Mucosa of rectum (tissue), 2 donors: ENCODE measurements around the gene CEP170.
"Not testable (repeated sequence)": the region's sequence is repeated elsewhere in the genome, so short reads cannot be mapped to it uniquely, and the experiment has no call there.

Source experiments
- H3K27ac ChIP-seq, 2 donors: one replicate each; pipeline ENCODE4 v1.7.0; 2013; ENCODE audit warnings: inconsistent platforms in 2 of 2, low read depth in 2 of 2, low read length in 2 of 2
- H3K27me3 ChIP-seq, 2 donors: one replicate each; pipeline ENCODE4 v1.7.0; 2013; ENCODE audit warnings: low read length in 2 of 2; ENCODE audit not compliant: control insufficient read depth in 2 of 2, insufficient read depth in 2 of 2
- H3K36me3 ChIP-seq, 2 donors: one replicate each; pipeline ENCODE4 v1.7.0; 2013; ENCODE audit warnings: low read length in 2 of 2; ENCODE audit not compliant: control insufficient read depth in 2 of 2, insufficient read depth in 2 of 2
- H3K4me1 ChIP-seq, 2 donors: one replicate each; pipeline ENCODE4 v1.7.0; 2013; ENCODE audit warnings: low read length in 2 of 2, mild to moderate bottlenecking in 1 of 2; ENCODE audit not compliant: control insufficient read depth in 2 of 2, insufficient read depth in 2 of 2
- H3K4me3 ChIP-seq, 2 donors: one replicate each; pipeline ENCODE4 v1.7.0; 2013; ENCODE audit warnings: low read length in 2 of 2
- H3K9ac ChIP-seq, 2 donors: one replicate each; pipeline ENCODE4 v1.7.0; 2013; ENCODE audit warnings: low read length in 2 of 2, low read depth in 1 of 2, mild to moderate bottlenecking in 1 of 2
- H3K9me3 ChIP-seq, 2 donors: one replicate each; pipeline ENCODE4 v1.7.0; 2013; ENCODE audit warnings: low read length in 2 of 2; ENCODE audit not compliant: control insufficient read depth in 2 of 2
- donor health status: healthy.
- donor health status: Normal muscosa, but diverticular disease.

Gene CEP170

GRCh38 chr1:243183661-243184060, 71.4 kb downstream of the CEP170 start:
- not testable (repeated sequence) for H3K9me3 ChIP-seq, H3K4me1 ChIP-seq, H3K4me3 ChIP-seq, H3K9ac ChIP-seq, H3K27ac ChIP-seq, H3K36me3 ChIP-seq, H3K27me3 ChIP-seq

- H3K4me3 ChIP-seq, H3K9me3 ChIP-seq, H3K27ac ChIP-seq, H3K4me1 ChIP-seq, H3K27me3 ChIP-seq, H3K36me3 ChIP-seq, H3K9ac ChIP-seq: not testable (repeated sequence)
These were observed 71.9 kb downstream of the CEP170 start for GRCh38 chr1:243183176-243183575.

- Histone ChIP-seq H3K27ac (no peak overlapping the region), H3K4me1 (no peaks in the 10 kb centered on the region)
These were observed 75.4 kb downstream of the CEP170 start for GRCh38 chr1:243179720-243180119.

GRCh38 chr1:243177792-243178191, 77.3 kb downstream of the CEP170 start:
- H3K4me1 ChIP-seq, H3K4me3 ChIP-seq, H3K27me3 ChIP-seq, H3K9me3 ChIP-seq, H3K9ac ChIP-seq, H3K27ac ChIP-seq, H3K36me3 ChIP-seq: not testable (repeated sequence)

More at GRCh38 chr1:243179720-243180119, 75.4 kb downstream of the CEP170 start:
- no peaks in the 10 kb centered on the region for H3K9me3 ChIP-seq
- no peaks in the 10 kb centered on the region for H3K36me3 ChIP-seq
- no peak overlapping the region for H3K4me3 ChIP-seq
- H3K27me3 ChIP-seq, result no peaks in the 10 kb centered on the region
- no peak overlapping the region for H3K9ac ChIP-seq

GRCh38 chr1:243173758-243174369, 81.2 kb downstream of the CEP170 start:
- not testable (repeated sequence) for H3K36me3 ChIP-seq, H3K4me1 ChIP-seq, H3K9me3 ChIP-seq, H3K4me3 ChIP-seq, H3K27me3 ChIP-seq, H3K9ac ChIP-seq, H3K27ac ChIP-seq

- H3K27me3 ChIP-seq, H3K27ac ChIP-seq, H3K9me3 ChIP-seq, H3K9ac ChIP-seq, H3K4me1 ChIP-seq, H3K4me3 ChIP-seq, H3K36me3 ChIP-seq: not testable (repeated sequence)
These were observed 90.2 kb downstream of the CEP170 start for GRCh38 chr1:243164911-243165310.

DNA sequence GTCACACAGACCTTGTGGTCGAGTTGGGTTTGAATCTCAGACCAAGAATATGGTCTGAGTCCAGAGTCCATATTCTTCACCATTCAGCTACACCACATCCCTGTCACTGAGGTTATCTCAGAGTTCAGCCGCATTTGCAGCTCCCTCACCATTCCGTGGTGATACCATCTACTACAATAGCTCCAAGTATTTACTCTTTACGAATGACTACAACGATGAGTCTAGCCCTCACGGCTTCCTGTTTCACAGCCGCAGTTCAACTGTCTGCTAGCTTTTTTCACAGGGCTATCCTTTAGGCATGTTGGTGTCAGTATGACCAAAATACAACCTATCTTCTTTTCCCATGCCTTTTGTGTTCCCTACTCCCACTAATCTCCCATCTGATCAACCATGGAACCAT, 104.2 kb downstream of the CEP170 start:
- H3K36me3 ChIP-seq, H3K27me3 ChIP-seq, H3K4me1 ChIP-seq, H3K4me3 ChIP-seq, H3K9ac ChIP-seq, H3K27ac ChIP-seq, H3K9me3 ChIP-seq: not testable (repeated sequence)

- H3K4me1 ChIP-seq, H3K27ac ChIP-seq, H3K9me3 ChIP-seq, H3K9ac ChIP-seq, H3K27me3 ChIP-seq, H3K36me3 ChIP-seq, H3K4me3 ChIP-seq: not testable (repeated sequence)
These were observed 106.0 kb downstream of the CEP170 start for GRCh38 chr1:243149120-243149519.

- H3K36me3 ChIP-seq, H3K9ac ChIP-seq, H3K4me1 ChIP-seq, H3K4me3 ChIP-seq, H3K27ac ChIP-seq, H3K27me3 ChIP-seq, H3K9me3 ChIP-seq: not testable (repeated sequence)
These were observed 107.7 kb downstream of the CEP170 start for GRCh38 chr1:243147351-243147750.

- not testable (repeated sequence) for H3K36me3 ChIP-seq, H3K27ac ChIP-seq, H3K9ac ChIP-seq
These were observed 114.6 kb downstream of the CEP170 start for GRCh38 chr1:243140498-243140897.

DNA sequence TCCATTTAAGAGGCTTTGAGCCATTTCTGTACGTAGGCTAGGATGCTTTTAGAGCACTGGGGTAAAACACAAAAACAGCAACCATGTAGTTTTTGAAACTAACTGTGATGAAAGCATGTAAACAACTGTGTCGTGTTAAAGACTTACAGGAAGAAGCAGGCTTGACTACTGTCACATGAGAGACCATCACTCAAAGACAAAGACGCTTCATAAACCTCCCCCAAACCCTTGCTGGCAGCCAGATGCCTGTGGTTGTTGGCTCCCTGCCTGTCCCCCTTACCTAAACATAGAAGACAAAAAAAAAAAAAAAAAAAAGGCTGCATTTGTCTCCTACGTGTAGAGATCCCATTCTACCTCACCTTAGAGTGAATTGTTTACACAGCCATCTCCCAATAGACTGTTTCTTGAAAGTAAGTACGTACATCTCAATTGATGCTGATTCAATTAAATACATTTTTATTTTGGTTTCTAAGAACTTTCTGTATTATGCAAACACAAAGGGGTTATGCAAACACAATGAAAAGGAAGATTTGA, 132.1 kb downstream of the CEP170 start:
- H3K4me3 ChIP-seq, H3K36me3 ChIP-seq, H3K27me3 ChIP-seq, H3K9ac ChIP-seq, H3K27ac ChIP-seq, H3K9me3 ChIP-seq, H3K4me1 ChIP-seq: not testable (repeated sequence)

More at GRCh38 chr1:243140498-243140897, 114.6 kb downstream of the CEP170 start:
- not testable (repeated sequence) for H3K4me1 ChIP-seq, H3K4me3 ChIP-seq, H3K9me3 ChIP-seq, H3K27me3 ChIP-seq
